Mesenchymal stem cell (in vitro differentiated cells and primary cell): ENCODE results near the gene SLC35G3.
"Not testable (repeated sequence)": the region's sequence is repeated elsewhere in the genome, so short reads cannot be mapped to it uniquely, and the experiment has no call there.

Experiments used
- DNase-seq: peaks from one replicate; pipeline ENCODE4 v3.0.0-alpha.2; 2013
- H2AFZ ChIP-seq: one replicate; pipeline ENCODE4 v1.6.1; 2013; ENCODE audit warnings: low read depth, mild to moderate bottlenecking, control low read depth, inconsistent platforms, low read length, moderate library complexity
- H2AK5ac ChIP-seq: 2 replicates; pipeline ENCODE4 v1.6.1; 2013; ENCODE audit warnings: low read length, moderate library complexity, mild to moderate bottlenecking, inconsistent platforms; ENCODE audit not compliant: severe bottlenecking
- H2BK120ac ChIP-seq: one replicate; pipeline ENCODE4 v1.6.1; 2013; ENCODE audit warnings: low read depth, mild to moderate bottlenecking, inconsistent platforms, low read length, moderate library complexity
- H2BK12ac ChIP-seq, 2 experiments: one replicate each; pipeline ENCODE4 v1.6.1; 2013; ENCODE audit warnings: inconsistent platforms in 2 of 2, low read length in 2 of 2, mild to moderate bottlenecking in 2 of 2, moderate library complexity in 2 of 2, control low read depth in 1 of 2
- H2BK15ac ChIP-seq: one replicate; pipeline ENCODE4 v1.6.1; 2013; ENCODE audit warnings: mild to moderate bottlenecking, low read depth, inconsistent platforms; ENCODE audit not compliant: poor library complexity, severe bottlenecking
- H2BK5ac ChIP-seq: 2 replicates; pipeline ENCODE4 v1.6.1; 2013; ENCODE audit warnings: low read depth, mild to moderate bottlenecking, low read length, control low read depth, inconsistent platforms; ENCODE audit not compliant: poor library complexity, severe bottlenecking
- H3K14ac ChIP-seq, 2 experiments: one replicate each; pipeline ENCODE4 v1.6.1; 2013; ENCODE audit warnings: inconsistent platforms in 2 of 2, low read length in 2 of 2, control low read depth in 1 of 2, mild to moderate bottlenecking in 1 of 2, moderate library complexity in 1 of 2
- H3K18ac ChIP-seq, 2 experiments: one replicate each; pipeline ENCODE4 v1.6.1; 2013; ENCODE audit warnings: inconsistent platforms in 2 of 2, low read length in 2 of 2, control low read depth in 1 of 2, low read depth in 1 of 2, mild to moderate bottlenecking in 1 of 2
- H3K23ac ChIP-seq, 2 experiments: one replicate each; pipeline ENCODE4 v1.6.1; 2013; ENCODE audit warnings: inconsistent platforms in 2 of 2, low read length in 2 of 2, mild to moderate bottlenecking in 2 of 2, moderate library complexity in 2 of 2, control low read depth in 1 of 2
- H3K27ac ChIP-seq: 2 replicates; pipeline ENCODE4 v1.5.1; 2013; ENCODE audit warnings: mild to moderate bottlenecking, moderate library complexity, low read length, control low read depth, inconsistent platforms; ENCODE audit not compliant: poor library complexity, severe bottlenecking
- H3K27me3 ChIP-seq, 2 experiments: 2 replicates each; pipeline versions ENCODE4 v1.6.1 to v1.7.0; 2013; ENCODE audit warnings: low read length in 2 of 2, mild to moderate bottlenecking in 2 of 2, moderate library complexity in 2 of 2, control low read depth in 1 of 2, inconsistent platforms in 1 of 2; ENCODE audit not compliant: control insufficient read depth in 1 of 2, insufficient read depth in 1 of 2
- H3K36me3 ChIP-seq, 2 experiments: 2 replicates each; pipeline versions ENCODE4 v1.6.1 to v1.7.0; 2013; ENCODE audit warnings: low read length in 2 of 2, control low read depth in 1 of 2, inconsistent platforms in 1 of 2, low read depth in 1 of 2, mild to moderate bottlenecking in 1 of 2; ENCODE audit not compliant: insufficient read depth in 2 of 2, control insufficient read depth in 1 of 2
- H3K4ac ChIP-seq, 2 experiments: one replicate each; pipeline ENCODE4 v1.6.1; 2013; ENCODE audit warnings: inconsistent platforms in 2 of 2, low read length in 2 of 2, mild to moderate bottlenecking in 2 of 2, moderate library complexity in 2 of 2, control low read depth in 1 of 2, low read depth in 1 of 2
- H3K4me1 ChIP-seq: 2 replicates; pipeline ENCODE4 v1.6.1; 2013; ENCODE audit warnings: low read depth, low read length, control low read depth; ENCODE audit not compliant: control insufficient read depth, insufficient read depth
- H3K4me2 ChIP-seq: 2 replicates; pipeline ENCODE4 v1.6.1; 2013; ENCODE audit warnings: low read length, mild to moderate bottlenecking, inconsistent platforms; ENCODE audit not compliant: poor library complexity, severe bottlenecking
- H3K4me3 ChIP-seq, 2 experiments: 2 replicates each; pipeline versions ENCODE4 v1.5.1 to v1.7.0; 2013; ENCODE audit warnings: low read length in 2 of 2, mild to moderate bottlenecking in 2 of 2, control low read depth in 1 of 2, low read depth in 1 of 2; ENCODE audit not compliant: insufficient read depth in 1 of 2
- H3K79me1 ChIP-seq: replicated peaks from 2 replicates; pipeline ENCODE4 v1.6.1; 2013; ENCODE audit warnings: mild to moderate bottlenecking, control low read depth, low read length, inconsistent platforms; ENCODE audit not compliant: poor library complexity, severe bottlenecking
- H3K9ac ChIP-seq: 2 replicates; pipeline ENCODE4 v1.7.0; 2013; ENCODE audit warnings: mild to moderate bottlenecking, low read length, moderate library complexity
- H3K9me3 ChIP-seq: 2 replicates; pipeline ENCODE4 v1.7.0; 2013; ENCODE audit warnings: mild to moderate bottlenecking, low read length; ENCODE audit not compliant: control insufficient read depth
- H4K8ac ChIP-seq: one replicate; pipeline ENCODE4 v1.6.1; 2013; ENCODE audit warnings: inconsistent platforms, mild to moderate bottlenecking, low read length, moderate library complexity
- H4K91ac ChIP-seq: one replicate; pipeline ENCODE4 v1.6.1; 2013; ENCODE audit warnings: mild to moderate bottlenecking, low read length, inconsistent platforms
- WGBS: methylation state at CpG from one replicate; pipeline ENCODE4 v1.1.7; 2013; ENCODE audit warnings: mixed read lengths; 5-methylcytosine and 5-hydroxymethylcytosine counted together

SLC35G3 gene

GRCh38 chr17:35184274-35184673 lies 9.9 kb downstream of the SLC35G3 start:
- whole genome bisulfite sequencing, result 48% methylated on average over 2 of the region's 3 CpGs

GRCh38 chr17:35183332-35183731 lies 10.9 kb downstream of the SLC35G3 start:
- Histone ChIP-seq H3K27ac (no peak overlapping the region), H3K23ac (no peak overlapping the region), H2AFZ (no peak overlapping the region), H4K8ac (no peak overlapping the region), H2BK120ac (no peak overlapping the region), H2BK15ac (no peak overlapping the region), H2BK12ac (no peak overlapping the region), H2BK5ac (no peak overlapping the region), H2AK5ac (no peak overlapping the region), H3K27me3 (peaks cover 8 to 27% of the 10 kb centered on the region in 2 experiments), H3K4me1 (no peaks in the 10 kb centered on the region), H3K4me3 (no peak overlapping the region), H3K9me3 (no peaks in the 10 kb centered on the region), H4K91ac (no peak overlapping the region), H3K4ac (no peak overlapping the region), H3K4me2 (no peak overlapping the region), H3K79me1 (no peaks in the 10 kb centered on the region), H3K18ac (no peak overlapping the region), H3K36me3 (no peaks in the 10 kb centered on the region), H3K14ac (no peak overlapping the region), H3K9ac (no peak overlapping the region)
- 49% methylated on average over 6 of the region's 6 CpGs for WGBS
- DNase-seq, result no peak

More at GRCh38 chr17:35184274-35184673, 9.9 kb downstream of the SLC35G3 start:
- Histone ChIP-seq H2AFZ (no peak overlapping the region), H3K79me1 (no peaks in the 10 kb centered on the region), H3K36me3 (no peaks in the 10 kb centered on the region), H3K4me2 (no peak overlapping the region), H3K4me1 (no peaks in the 10 kb centered on the region), H2BK12ac (no peak overlapping the region), H3K4me3 (no peak overlapping the region), H3K18ac (no peak overlapping the region), H3K4ac (no peak overlapping the region), H2BK120ac (no peak overlapping the region), H3K9ac (no peak overlapping the region), H3K9me3 (no peaks in the 10 kb centered on the region), H2BK15ac (no peak overlapping the region), H3K27ac (no peak overlapping the region), H2AK5ac (no peak overlapping the region), H2BK5ac (no peak overlapping the region), H4K91ac (no peak overlapping the region), H3K27me3 (peaks cover 8 to 27% of the 10 kb centered on the region in 2 experiments), H3K23ac (no peak overlapping the region), H4K8ac (no peak overlapping the region), H3K14ac (no peak overlapping the region)
- no peak for DNase-seq

- not testable (repeated sequence) for H3K23ac ChIP-seq, H3K27ac ChIP-seq, H3K9me3 ChIP-seq, H3K18ac ChIP-seq, H2BK12ac ChIP-seq, H4K91ac ChIP-seq, H3K4me2 ChIP-seq, H3K14ac ChIP-seq, H3K4ac ChIP-seq, H3K36me3 ChIP-seq, DNase-seq, H4K8ac ChIP-seq, H3K79me1 ChIP-seq, H3K4me3 ChIP-seq, H2BK120ac ChIP-seq, H3K4me1 ChIP-seq, H2AFZ ChIP-seq, H2AK5ac ChIP-seq, H2BK15ac ChIP-seq, H2BK5ac ChIP-seq, H3K9ac ChIP-seq
- WGBS, result 84% methylated on average over 4 of the region's 5 CpGs
- H3K27me3 ChIP-seq, result peaks cover 8 to 29% of the 10 kb centered on the region in 2 experiments
These were observed 14.8 kb downstream of the SLC35G3 start for GRCh38 chr17:35179379-35179778.

- Histone ChIP-seq H3K14ac (no peak overlapping the region), H3K9ac (no peak overlapping the region), H2AFZ (no peak overlapping the region), H3K4ac (no peak overlapping the region), H3K4me2 (no peak overlapping the region), H3K4me1 (no peaks in the 10 kb centered on the region), H3K23ac (no peak overlapping the region), H3K27me3 (peaks cover 0 to 9% of the 10 kb centered on the region in 2 experiments), H4K8ac (no peak overlapping the region), H2AK5ac (no peak overlapping the region), H3K79me1 (no peaks in the 10 kb centered on the region), H3K36me3 (no peaks in the 10 kb centered on the region), H2BK12ac (no peak overlapping the region), H3K27ac (no peak overlapping the region), H4K91ac (no peak overlapping the region), H2BK5ac (no peak overlapping the region), H2BK15ac (no peak overlapping the region), H3K4me3 (no peak overlapping the region), H3K9me3 (no peaks in the 10 kb centered on the region), H3K18ac (no peak overlapping the region), H2BK120ac (no peak overlapping the region)
- WGBS, result 69% methylated on average over 8 of the region's 8 CpGs
- DNase-seq, result no peak
These were observed 17.3 kb downstream of the SLC35G3 start for GRCh38 chr17:35176897-35177296.
